Activated T-helper 1 cell treated with Interleukin-2 at 50 U/mL for 16 hours (primary cell): Measurements from ENCODE around the gene HNRNPAB.
"Not testable (repeated sequence)": the region's sequence is repeated elsewhere in the genome, so short reads cannot be mapped to it uniquely, and the experiment has no call there.

Source experiments
- DNase-seq: peaks from one replicate; pipeline ENCODE4 v3.0.0-alpha.2; 2020; ENCODE audit warnings: low read depth

The HNRNPAB gene

DNA sequence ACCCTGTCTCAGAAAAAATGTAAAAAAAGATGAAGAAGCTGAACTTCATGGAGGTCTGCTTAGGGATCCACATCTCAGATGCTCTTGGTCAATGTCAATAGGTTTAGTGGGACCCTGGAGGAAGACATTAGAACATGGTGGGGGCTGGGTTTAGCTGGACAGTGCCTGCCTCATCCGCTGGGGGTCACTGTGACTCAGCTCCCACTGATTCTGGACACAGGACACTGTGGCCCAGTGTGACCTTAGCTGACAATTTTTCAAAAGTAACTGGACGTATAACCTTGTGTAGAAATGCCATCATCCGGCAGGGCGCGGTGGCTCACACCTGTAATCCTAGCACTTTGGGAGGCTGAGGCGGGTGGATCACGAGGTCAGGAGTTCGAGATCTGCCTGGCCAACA, 7.3 kb upstream of the HNRNPAB start:
- no peak for DNase-seq

- not testable (repeated sequence) for DNase-seq
Observed at GRCh38 chr5:178198151-178198550, 6.2 kb upstream of the HNRNPAB start.

GRCh38 chr5:178198706-178199105, 5.6 kb upstream of the HNRNPAB start:
- no peak for DNase-seq

GRCh38 chr5:178199581-178200434, 4.5 kb upstream of the HNRNPAB start:
- no peak for DNase-seq

- DNase-seq = no peak
Observed at GRCh38 chr5:178201221-178201926, 3.0 kb upstream of the HNRNPAB start.

DNA sequence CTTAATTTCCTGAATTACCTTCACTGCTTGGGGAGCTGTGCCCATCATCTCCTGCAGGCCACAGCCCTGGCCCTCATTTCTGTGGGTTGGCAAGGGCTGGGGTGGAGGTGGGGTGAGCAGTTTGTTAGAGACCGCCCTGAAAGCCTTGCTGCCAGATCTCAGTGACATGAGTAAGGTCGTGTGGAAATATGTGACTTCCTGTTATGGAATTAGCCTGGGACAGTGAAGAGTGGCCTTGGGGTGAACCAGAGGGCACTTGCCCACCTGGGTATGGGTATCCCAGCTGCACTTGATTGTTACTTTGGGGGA, 2.5 kb upstream of the HNRNPAB start:
- DNase-seq = no peak

GRCh38 chr5:178202541-178202940, 1.8 kb upstream of the HNRNPAB start:
- no peak for DNase-seq

DNA sequence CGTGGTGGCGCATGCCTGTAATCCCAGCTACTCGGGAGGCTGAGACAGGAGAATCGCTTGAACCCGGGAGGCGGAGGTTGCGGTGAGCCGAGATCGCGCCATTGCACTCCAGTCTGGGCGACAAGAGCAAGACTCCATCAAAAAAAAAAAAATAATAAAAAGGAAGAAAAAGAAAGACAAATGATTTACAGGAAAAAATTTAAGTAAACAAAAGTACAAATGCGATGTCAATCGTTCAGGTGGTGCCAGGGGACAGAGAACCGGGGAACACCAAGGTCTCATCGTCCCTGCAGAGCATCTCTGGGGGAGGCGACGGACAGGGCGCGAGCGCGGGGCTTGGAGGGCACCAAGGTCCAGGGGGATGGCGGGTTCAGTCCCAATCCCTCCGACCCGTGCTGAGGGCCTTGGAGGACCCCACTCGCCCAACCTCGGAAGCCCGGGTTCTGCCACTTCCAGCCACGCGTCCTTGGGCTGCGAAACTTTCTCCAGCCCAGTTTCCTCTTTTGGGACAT, 607 bp upstream of the HNRNPAB start:
- no peak for DNase-seq

- DNase-seq = peak; percentile 60
Observed at GRCh38 chr5:178204935-178205748, 809 bp downstream of the HNRNPAB start.

GRCh38 chr5:178205749-178206047, 1.4 kb downstream of the HNRNPAB start:
- DNase-seq = no peak

GRCh38 chr5:178206166-178207101, 2.1 kb downstream of the HNRNPAB start:
- DNase-seq = no peak

DNA sequence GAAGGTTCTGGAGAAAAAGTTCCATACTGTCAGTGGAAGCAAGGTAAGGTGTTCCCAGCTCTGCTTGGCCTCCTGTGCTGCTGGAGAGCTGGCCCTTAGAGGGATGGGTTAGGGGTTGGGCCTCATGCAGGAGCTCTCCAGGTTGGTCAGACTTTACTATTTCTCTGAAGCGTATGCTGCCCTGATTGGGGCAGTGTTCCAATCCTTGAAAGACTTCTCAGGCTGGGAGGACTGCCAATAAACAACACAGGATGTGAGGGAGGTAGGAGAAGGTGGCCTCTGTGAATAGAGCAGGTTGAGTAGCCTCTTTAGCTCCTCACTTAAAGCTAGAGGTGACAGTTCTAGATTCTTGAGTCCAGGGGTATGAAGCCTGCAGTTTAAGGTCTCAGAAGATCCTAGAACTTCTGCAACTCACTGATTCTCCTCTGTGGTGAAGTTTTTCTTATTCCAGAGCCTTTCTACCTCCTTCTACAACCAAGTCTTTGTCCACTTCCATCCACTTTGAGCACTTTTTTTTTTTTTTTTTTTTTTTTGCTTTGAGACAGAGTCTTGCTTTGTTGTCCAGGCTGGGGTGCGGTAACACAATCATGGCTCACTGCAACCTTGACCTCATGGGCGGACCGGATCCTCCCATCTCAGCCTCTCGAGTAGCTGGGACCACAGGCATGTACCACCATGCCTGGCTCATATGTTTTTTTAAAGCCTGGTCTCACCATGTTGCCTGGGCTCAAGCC, 3.0 kb downstream of the HNRNPAB start:
- DNase-seq = no peak

DNA sequence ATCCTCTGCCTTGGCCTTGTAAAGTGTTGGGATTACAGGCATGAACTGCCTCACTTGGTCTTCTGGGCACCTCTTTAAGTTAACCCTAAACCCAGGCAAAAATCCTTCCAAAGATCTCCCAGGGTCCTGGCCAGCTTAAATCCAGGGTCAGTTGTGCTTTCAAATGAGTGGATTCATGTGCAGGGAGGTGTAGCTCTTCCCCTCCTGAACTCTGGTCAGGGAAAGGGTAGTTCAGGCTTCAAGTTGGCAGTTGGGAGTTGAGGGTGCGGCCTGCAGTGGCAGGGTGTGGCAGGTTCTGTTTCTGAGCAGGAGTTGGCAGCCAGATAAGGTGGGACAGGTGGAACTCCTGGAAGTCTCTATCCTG, 3.6 kb downstream of the HNRNPAB start:
- DNase-seq = no peak

DNA sequence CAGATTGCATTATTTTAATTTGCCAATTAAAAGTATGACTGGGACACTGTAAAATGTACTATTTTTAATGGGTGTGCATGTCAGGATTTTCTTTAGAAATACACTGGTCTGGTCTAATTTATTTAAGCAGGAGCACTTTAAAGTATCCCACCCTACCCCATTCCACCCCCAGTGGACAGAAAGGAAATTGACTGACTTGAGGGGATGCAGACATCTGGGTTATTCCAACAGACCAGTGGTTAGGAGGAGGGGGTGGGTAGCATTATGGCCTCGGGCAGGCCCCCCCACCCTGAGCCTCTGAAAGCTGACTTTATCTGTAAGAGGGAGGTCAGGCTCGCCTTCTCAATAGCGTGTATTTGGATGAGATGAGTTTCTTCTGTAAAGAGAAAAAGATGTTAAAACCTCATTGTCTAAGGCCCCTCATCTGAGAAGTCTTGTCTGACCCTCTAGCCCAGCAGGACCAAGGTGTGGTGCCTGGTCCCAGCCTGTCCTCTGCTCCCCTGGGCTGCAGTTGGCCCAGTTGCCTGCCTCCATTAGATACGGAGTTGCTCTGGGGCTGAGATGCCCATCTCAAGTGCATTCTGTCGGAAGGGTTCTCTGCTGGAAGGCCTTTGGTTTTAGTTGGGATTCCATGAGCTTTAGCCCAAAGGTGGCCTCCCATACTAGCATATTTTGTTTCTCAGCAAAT, 4.4 kb downstream of the HNRNPAB start:
- no peak for DNase-seq

- no peak for DNase-seq
Observed at GRCh38 chr5:178209334-178210072, 5.2 kb downstream of the HNRNPAB start.

- DNase-seq = no peak
Observed at GRCh38 chr5:178210073-178210535, 5.8 kb downstream of the HNRNPAB start.

GRCh38 chr5:178210686-178211085, 6.4 kb downstream of the HNRNPAB start:
- DNase-seq = no peak

GRCh38 chr5:178211095-178212048, 7.0 kb downstream of the HNRNPAB start:
- DNase-seq = no peak
